ENCODE measurements around the gene DSG1. TPM values are rescaled to one million over a fixed set of nuclear protein-coding genes. Genes with fewer than 3 reads are reported as not detected.
"Not testable (repeated sequence)": the region's sequence is repeated elsewhere in the genome, so short reads cannot be mapped to it uniquely, and the experiment has no call there.

The DSG1 gene
- not detected for polyA plus RNA-seq

DNA sequence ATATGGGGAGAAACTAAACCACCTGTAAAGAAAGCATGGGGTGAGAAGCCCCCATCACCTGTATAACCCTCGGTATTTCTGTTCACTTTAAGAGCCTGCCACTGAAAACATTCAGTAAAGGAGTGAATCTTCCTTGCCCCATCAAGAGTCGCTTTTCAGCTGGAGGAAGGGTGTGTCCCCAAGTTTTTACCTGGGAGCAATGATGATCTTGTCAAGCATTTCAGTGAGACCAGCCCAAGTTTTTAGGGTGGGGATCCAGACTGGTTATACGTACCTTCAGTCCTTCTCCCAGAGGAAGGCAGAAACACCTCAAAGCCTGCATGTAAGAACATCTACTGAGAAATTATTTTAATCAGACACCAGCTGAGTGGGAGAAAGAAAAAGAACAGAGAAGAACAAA, at the start of gene DSG1:
Gene DSG1 (plus strand): TSS at position 301 of the 400 bp plus-strand sequence. CDS start 141 bp downstream, outside the sequence.
- no peak for DNase-seq
- H3K27ac Mint-ChIP-seq: no peak within 1 kb of the TSS
- peaks cover 0 to 18% (median 3%) of the 10 kb centered on the region in 6 donors for H3K9me3 Mint-ChIP-seq
- H3K4me1 Mint-ChIP-seq: no peaks in the 10 kb centered on the region
- H3K4me3 Mint-ChIP-seq: no peak within 1 kb of the TSS
- H3K36me3 Mint-ChIP-seq: no peaks in the 10 kb centered on the region
- H3K27me3 Mint-ChIP-seq (ENCODE audit: low read depth in 3 of 3): peaks cover 0 to 2% (median 0%) of the 10 kb centered on the region in 3 donors

DNA sequence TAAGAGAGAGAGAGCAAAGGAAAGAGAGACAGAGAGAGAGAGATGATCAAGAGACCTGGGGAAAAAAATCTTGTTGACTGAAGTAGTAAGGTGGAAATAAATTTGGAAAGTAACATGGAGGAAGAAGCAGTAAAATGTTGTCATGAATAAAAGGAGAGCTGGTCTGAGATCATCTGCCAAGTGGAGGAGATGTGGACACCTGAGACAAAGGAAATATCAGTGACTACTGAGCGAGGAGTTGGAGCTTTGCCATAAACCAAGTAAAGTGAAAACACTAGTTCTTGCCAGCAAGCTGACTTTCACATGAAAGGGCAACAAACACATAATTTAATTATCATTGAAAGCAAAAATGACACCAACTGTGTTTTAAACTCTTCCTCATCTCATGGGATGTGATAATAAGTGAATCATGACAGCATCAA, 49.0 kb upstream of the DSG1 start:
- Mint-ChIP-seq H3K9me3 (peaks cover 0 to 11% (median 5%) of the 10 kb centered on the region in 6 donors), H3K27ac (no peak overlapping the region), H3K4me3 (no peak overlapping the region), H3K36me3 (no peaks in the 10 kb centered on the region), H3K27me3 (ENCODE audit: low read depth in 3 of 3) (no peaks in the 10 kb centered on the region), H3K4me1 (no peaks in the 10 kb centered on the region)
- no peak for DNase-seq

- Mint-ChIP-seq H3K27ac (no peak overlapping the region), H3K27me3 (ENCODE audit: low read depth in 3 of 3) (no peaks in the 10 kb centered on the region), H3K9me3 (peaks cover 0 to 11% (median 5%) of the 10 kb centered on the region in 6 donors), H3K4me1 (no peaks in the 10 kb centered on the region), H3K4me3 (no peak overlapping the region), H3K36me3 (no peaks in the 10 kb centered on the region)
- no peak for DNase-seq
Measured at GRCh38 chr18:31269566-31269965, 48.4 kb upstream of the DSG1 start.

DNA sequence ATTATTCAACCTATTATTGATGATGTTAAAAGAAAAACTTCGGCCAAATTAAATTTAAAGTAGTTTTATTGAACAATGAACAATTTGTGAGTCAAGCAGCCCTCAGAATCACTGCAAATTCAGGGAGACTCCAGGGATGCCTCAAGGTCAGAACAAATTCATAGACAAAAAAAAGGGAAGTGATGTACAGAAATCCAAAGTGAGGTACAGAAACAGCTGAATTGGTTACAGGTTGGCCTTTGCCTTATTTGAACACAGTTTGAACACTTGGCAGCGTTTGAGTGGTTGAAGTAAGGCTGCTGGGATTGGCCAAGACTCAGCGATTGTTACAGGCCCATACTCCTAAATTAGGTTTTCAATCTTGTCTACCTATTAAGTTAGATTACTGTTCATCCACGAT, 47.4 kb upstream of the DSG1 start:
- Mint-ChIP-seq H3K9me3 (peaks cover 0 to 11% (median 5%) of the 10 kb centered on the region in 6 donors), H3K4me3 (no peak overlapping the region), H3K27ac (no peak overlapping the region), H3K36me3 (no peaks in the 10 kb centered on the region), H3K4me1 (no peaks in the 10 kb centered on the region), H3K27me3 (ENCODE audit: low read depth in 3 of 3) (no peaks in the 10 kb centered on the region)
- no peak for DNase-seq

- H3K27ac Mint-ChIP-seq: no peak overlapping the region
- no peak for DNase-seq
- no peak overlapping the region for H3K4me3 Mint-ChIP-seq
- H3K36me3 Mint-ChIP-seq: no peaks in the 10 kb centered on the region
- H3K4me1 Mint-ChIP-seq: no peaks in the 10 kb centered on the region
- H3K27me3 Mint-ChIP-seq (ENCODE audit: low read depth in 3 of 3): no peaks in the 10 kb centered on the region
- peaks cover 0 to 6% (median 3%) of the 10 kb centered on the region in 6 donors for H3K9me3 Mint-ChIP-seq
Measured at GRCh38 chr18:31273812-31274527, 44.0 kb upstream of the DSG1 start.

DNA sequence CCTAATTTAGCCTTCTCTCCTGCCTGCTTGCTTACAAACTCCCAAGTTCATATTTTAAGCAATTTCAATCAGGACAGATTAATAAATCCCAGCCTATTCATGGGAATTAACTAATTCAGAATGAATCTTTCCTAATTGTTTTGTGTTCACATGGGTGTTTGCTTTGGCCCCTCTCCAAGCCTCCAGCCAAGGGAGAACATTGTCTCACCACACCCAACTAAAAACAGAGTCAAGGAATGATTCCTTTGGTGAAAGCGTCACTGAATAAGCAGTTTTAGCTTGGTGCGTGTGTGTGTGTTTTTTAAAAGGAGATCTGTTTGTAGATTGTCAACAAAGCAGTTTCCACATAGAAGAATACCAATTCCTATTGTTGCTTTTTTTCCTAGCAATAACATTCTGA, 43.0 kb upstream of the DSG1 start:
- Mint-ChIP-seq H3K27me3 (ENCODE audit: low read depth in 3 of 3) (no peaks in the 10 kb centered on the region), H3K4me3 (no peak overlapping the region), H3K4me1 (no peaks in the 10 kb centered on the region), H3K9me3 (peaks cover 0 to 6% (median 0%) of the 10 kb centered on the region in 6 donors), H3K36me3 (no peaks in the 10 kb centered on the region), H3K27ac (no peak overlapping the region)
- no peak for DNase-seq

DNA sequence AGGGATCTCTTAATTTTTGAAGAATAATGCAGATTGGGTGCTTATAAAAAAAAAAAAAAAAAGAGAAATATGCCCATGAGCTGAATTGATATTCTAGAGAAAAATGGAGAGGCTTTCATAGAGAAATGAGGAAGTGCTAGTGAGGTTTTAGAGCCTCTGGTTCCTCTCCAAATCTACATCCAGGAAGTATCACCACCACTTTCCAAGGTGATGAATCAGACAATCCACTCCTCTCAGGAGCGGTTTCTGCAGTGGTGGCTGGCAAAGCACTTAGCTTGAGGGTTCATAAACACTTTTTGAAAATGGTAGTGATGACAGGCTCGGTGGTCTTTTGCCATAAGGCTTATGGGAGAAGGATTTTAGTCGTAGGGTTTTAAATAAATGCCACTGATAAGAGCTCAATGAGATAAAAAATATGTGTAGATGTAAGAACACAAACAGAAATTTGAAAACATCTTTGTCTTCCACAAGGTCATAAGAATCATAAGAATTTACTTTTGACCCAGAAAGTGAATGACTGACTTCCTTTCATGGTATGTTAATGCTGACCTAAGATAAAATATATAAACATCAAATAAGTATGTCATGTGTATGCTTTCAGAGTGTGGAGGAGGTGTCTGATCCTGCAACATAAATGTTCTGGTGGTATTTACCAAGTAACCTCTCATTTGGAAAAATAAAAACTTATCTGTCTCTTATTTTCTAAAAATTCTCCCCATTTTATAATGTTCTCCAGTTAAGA, 42.1 kb upstream of the DSG1 start:
- Mint-ChIP-seq H3K36me3 (no peaks in the 10 kb centered on the region), H3K9me3 (peaks cover 0 to 6% (median 0%) of the 10 kb centered on the region in 6 donors), H3K4me1 (no peaks in the 10 kb centered on the region), H3K27ac (no peak overlapping the region), H3K4me3 (no peak overlapping the region), H3K27me3 (ENCODE audit: low read depth in 3 of 3) (no peaks in the 10 kb centered on the region)
- DNase-seq: no peak

DNA sequence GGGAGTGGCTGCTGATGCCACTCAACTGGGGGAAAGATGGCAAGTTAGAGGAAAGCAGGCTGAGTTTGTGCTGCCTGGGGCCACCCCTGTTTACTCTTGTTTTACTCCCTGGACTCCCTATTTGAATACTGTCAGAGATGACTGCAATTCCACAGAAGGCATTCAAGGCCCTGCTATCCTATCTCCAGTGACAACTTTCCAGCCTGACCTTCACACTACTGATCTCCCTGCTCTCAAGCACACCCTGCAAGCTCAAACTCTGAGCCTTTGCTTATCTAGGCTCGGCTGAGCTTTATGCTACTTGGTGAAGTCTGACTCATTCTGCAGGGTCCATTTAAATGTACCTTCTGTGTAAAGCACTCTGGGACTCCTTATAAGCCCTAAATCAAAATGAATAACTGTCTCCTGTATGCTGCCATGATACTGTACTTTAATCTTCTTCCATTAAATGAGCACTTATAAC, 39.3 kb upstream of the DSG1 start:
- Mint-ChIP-seq H3K9me3 (peaks cover 0 to 9% (median 0%) of the 10 kb centered on the region in 6 donors), H3K4me3 (no peak overlapping the region), H3K36me3 (no peaks in the 10 kb centered on the region), H3K27ac (no peak overlapping the region), H3K4me1 (no peaks in the 10 kb centered on the region), H3K27me3 (ENCODE audit: low read depth in 3 of 3) (peaks cover 0 to 2% (median 0%) of the 10 kb centered on the region in 3 donors)
- DNase-seq: no peak

DNA sequence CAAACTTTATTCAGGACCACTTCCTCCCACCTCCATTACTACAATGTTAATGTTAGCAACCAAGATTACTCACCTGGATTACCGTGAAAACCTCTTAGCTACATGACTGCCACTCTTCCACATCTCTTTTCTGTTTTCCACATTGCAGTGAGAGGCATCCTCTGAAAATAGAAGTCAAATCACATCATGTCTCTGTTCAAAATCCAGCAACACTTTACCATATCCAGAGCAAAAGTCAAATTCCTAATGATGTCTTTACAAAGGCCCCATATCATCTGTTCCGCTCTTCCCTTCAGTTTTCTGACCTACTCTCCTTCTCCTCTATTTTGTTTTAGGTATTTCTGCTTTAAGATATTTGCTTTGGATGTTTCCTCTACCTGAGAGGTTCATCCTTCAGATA, 37.5 kb upstream of the DSG1 start:
- Mint-ChIP-seq H3K27me3 (ENCODE audit: low read depth in 3 of 3) (peaks cover 0 to 2% (median 0%) of the 10 kb centered on the region in 3 donors), H3K36me3 (no peaks in the 10 kb centered on the region), H3K9me3 (peaks cover under 1 to 14% (median 6%) of the 10 kb centered on the region in 6 donors), H3K4me1 (no peaks in the 10 kb centered on the region), H3K27ac (no peak overlapping the region), H3K4me3 (no peak overlapping the region)
- DNase-seq: no peak

DNA sequence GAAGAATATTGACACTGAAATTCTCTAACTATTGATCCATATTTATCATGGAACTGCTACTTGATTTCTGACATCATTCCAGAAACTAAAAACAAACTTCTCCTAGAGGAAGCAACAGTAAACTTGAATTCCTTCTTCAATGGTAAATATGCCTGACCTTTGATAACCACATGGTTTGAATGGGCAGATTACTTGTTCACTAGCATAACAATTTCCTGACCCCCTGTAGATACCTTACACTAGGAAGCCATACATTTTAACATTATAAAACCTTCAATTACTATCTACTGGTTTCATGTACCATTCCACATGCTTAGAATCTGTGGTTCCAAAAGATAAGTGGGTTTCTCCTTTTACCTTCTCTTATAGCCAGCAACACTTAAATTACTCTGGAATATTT, 36.5 kb upstream of the DSG1 start:
- peaks cover 9 to 15% (median 10%) of the 10 kb centered on the region in 6 donors for H3K9me3 Mint-ChIP-seq
- H3K36me3 Mint-ChIP-seq: peaks cover 0 to 4% (median 0%) of the 10 kb centered on the region in 3 donors
- peaks cover 0 to 2% (median 0%) of the 10 kb centered on the region in 3 donors for H3K27me3 Mint-ChIP-seq (ENCODE audit: low read depth in 3 of 3)
- no peak for DNase-seq
- no peaks in the 10 kb centered on the region for H3K4me1 Mint-ChIP-seq
- H3K4me3 Mint-ChIP-seq: no peak overlapping the region
- H3K27ac Mint-ChIP-seq: no peak overlapping the region

DNA sequence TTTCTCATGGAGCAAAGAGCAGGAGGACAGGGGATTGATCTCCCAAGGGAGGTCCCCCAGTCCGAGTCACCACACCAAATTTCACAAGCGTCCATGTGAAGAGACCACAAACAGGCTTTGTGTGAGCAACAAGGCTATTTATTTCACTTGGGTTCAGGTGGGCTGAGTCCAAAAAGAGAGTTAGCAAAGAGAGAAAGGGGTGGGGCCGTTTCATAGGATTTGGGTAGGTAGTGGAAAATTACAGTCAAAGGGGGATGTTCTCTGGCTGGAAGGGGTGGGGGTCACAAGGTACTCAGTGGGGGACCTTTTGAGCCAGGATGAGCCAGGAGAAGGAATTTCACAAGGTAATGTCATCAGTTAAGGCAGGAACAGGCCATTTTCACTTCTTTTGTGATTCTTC, 28.5 kb upstream of the DSG1 start:
- H3K36me3 Mint-ChIP-seq, DNase-seq: not testable (repeated sequence)
- H3K9me3 Mint-ChIP-seq: peaks cover 13 to 57% (median 23%) of the 10 kb centered on the region in 6 donors

GRCh38 chr18:31291688-31292087, 26.3 kb upstream of the DSG1 start:
- no peak for DNase-seq
- peaks cover 0 to 4% (median 0%) of the 10 kb centered on the region in 3 donors for H3K27me3 Mint-ChIP-seq (ENCODE audit: low read depth in 3 of 3)
- no peaks in the 10 kb centered on the region for H3K4me1 Mint-ChIP-seq
- H3K27ac Mint-ChIP-seq: no peak overlapping the region
- H3K4me3 Mint-ChIP-seq: no peak overlapping the region
- peaks cover 8 to 47% (median 15%) of the 10 kb centered on the region in 6 donors for H3K9me3 Mint-ChIP-seq
- H3K36me3 Mint-ChIP-seq: peaks cover 0 to 3% (median 0%) of the 10 kb centered on the region in 3 donors

More for the DNA sequence above, 28.5 kb upstream of the DSG1 start:
- not testable (repeated sequence) for H3K4me3 Mint-ChIP-seq; H3K4me1 Mint-ChIP-seq; H3K27ac Mint-ChIP-seq; H3K27me3 Mint-ChIP-seq (ENCODE audit: low read depth in 3 of 3)

GRCh38 chr18:31294199-31294747, 23.7 kb upstream of the DSG1 start:
- no peak overlapping the region for H3K4me3 Mint-ChIP-seq
- H3K27me3 Mint-ChIP-seq (ENCODE audit: low read depth in 3 of 3): peaks cover 0 to 4% (median 3%) of the 10 kb centered on the region in 3 donors
- H3K9me3 Mint-ChIP-seq: peaks cover 4 to 36% (median 9%) of the 10 kb centered on the region in 6 donors
- peaks cover 0 to 3% (median 0%) of the 10 kb centered on the region in 3 donors for H3K36me3 Mint-ChIP-seq
- H3K27ac Mint-ChIP-seq: no peak overlapping the region
- H3K4me1 Mint-ChIP-seq: no peaks in the 10 kb centered on the region
- no peak for DNase-seq

DNA sequence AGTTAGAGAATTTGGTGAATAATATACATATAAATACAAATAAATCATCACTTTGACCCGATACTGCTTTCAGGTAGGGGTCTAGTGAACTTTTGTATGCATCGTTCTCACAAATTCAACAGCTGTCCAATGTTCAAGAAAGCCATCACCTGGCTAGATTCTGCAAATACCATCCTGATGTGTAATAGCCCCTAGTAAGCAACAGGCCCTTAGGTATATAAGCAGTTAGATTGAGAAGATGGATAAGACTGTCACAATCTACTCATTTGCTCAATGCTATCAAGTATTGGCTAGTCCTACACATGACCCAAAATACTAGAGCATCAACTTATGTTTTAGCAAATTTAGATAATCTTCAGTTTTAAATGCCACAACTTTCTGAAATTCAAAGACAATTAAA, 20.7 kb upstream of the DSG1 start:
- H3K27me3 Mint-ChIP-seq (ENCODE audit: low read depth in 3 of 3): peaks cover 0 to 4% (median 3%) of the 10 kb centered on the region in 3 donors
- DNase-seq: no peak
- H3K9me3 Mint-ChIP-seq: peaks cover 0 to 16% (median 4%) of the 10 kb centered on the region in 6 donors
- no peak overlapping the region for H3K27ac Mint-ChIP-seq
- H3K4me1 Mint-ChIP-seq: no peaks in the 10 kb centered on the region
- peaks cover 0 to 3% (median 0%) of the 10 kb centered on the region in 3 donors for H3K36me3 Mint-ChIP-seq
- no peak overlapping the region for H3K4me3 Mint-ChIP-seq

Data from immature natural killer cell (primary cell).